ENCODE results near the gene ADIPOQ.
"Not testable (repeated sequence)": the region's sequence is repeated elsewhere in the genome, so short reads cannot be mapped to it uniquely, and the experiment has no call there.

The ADIPOQ gene

DNA sequence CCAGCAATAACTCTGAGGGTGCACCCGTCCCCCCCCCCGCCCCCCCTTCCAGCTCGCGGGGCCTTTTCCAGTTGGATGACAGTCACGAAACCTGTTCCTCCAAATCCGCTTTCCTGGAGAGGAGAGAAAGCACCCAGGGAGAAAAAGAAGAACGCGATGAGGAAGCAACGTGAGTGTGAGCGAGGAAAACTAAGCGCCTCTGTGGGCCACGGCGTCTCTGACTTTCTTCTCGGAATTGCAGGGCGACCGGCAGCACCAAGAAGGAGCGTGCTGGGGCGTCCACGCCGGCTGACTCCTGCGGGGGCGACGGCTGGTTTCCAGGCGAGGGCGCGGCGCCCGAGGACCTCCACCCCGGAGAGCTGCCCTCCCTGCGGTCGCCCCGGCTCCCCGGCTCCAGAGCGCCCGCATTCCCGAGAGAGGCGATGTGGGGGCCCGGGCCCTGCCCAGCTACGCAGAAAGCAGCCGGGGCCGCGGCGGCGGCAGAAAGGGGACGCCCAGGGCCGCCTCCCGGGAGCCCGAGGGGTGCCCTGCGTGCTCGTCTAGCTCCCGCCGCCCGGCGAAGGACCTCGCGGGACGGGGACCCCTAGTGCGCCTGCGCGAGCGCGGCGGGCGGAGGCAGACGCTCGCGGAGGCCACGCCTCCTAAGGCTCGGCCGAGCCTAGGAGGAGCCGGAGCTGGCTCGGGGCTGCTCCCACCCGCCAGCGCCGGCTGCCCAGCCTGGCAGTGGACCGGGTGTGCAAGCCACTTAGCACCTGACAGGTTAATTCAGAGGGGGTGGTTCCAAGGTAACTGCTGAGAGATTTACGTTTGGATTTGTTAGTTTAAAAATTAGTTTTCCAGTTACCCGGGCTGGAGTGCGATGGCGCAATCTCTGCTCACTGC is 15.3 kb upstream of the ADIPOQ start:
- DNase-seq: peak; percentile 86 to 94

DNA sequence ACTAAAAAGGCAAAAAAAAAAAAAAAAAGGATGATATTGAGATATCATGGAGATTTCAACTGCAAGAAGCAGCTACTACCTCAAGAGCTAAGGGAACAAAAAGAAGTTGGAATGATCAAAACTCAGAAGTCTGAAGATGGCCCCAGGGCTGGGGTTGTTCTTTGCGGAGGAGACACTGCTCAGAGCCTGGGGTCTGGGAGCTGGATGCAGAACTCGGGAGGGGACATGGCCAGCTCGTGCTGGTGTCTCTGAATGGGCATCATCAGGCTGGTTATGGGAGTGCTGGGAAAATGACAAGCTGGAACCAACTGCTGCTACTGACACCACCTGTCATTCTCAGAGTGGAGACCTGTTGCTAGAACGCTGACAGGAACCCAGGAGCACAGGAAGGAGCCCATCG is 14.2 kb upstream of the ADIPOQ start:
- no peak for DNase-seq

DNA sequence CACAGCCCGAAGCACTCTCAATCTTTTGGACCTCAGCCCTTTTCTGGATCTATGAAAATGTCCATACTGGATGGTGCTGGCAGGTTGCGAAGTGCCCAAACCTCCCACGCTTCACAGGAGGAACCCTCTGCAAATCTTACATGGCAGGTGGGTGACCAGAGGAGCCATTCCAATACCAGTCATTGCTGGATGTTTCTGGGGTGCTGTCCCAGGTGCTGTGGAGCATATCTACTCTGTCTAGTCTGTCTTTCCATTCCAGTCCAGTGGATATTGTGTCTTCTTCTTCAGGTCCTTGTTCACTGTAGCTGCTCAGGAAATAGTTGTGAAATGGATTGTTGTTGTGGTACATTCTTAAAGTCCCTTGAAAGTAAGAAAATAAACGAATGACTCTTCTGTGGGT is 10.7 kb upstream of the ADIPOQ start:
- no peak for DNase-seq

DNA sequence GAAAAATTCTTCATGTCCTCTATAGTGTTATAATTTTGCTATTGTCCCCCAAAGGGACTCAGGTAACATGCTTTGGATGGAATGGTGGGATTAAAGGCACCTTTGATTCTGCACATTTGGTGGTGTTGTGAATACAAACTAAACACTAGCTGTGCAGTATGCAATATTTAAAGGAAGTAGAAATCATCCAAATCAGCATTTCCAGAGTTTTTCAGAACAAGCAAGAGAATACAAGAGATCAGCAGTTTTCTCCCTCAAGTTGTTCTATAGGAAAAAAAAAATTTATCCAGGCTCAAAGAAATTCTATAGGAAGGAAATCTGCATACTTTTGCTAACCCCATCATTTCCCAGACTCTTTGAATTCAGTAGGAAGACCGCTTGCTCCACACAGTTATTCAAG is 10.2 kb upstream of the ADIPOQ start:
- no peak for DNase-seq

DNA sequence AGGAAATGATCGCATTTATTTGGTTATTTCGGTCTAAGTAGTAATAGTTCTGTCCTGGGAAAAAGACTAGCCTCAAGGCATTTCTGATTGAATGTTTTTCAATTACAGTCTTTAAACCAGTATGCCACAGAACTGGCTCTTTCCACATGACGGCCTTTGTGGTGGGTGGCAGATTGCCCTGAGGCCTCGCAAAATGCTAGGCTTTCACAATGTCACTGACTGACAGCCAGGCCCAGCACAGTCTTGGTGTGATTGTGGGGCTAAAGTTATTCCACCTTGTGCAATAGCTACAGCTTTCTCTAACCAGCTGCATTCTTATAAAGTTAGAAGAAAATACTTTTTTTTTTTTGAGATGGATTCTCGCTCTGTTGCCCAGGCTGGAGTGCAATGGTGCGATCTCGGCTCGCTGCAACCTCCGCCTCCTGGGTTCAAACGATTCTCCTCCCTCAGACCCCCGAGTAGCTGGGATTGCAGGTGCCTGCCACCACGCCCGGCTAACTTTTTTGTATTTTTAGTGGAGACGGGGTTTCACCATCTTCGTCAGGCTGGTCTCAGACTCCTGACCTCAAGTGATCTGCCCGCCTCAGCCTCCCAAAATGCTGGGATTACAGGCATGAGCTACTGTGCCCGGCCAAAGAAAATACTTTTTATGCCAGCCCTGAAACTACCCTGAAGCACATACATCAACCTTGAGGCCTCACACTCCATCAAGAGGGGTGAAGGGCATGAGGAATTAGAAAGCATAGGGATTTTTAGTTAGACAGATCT is 2.5 kb upstream of the ADIPOQ start:
- peak; percentile 63 to 75 for DNase-seq

DNA sequence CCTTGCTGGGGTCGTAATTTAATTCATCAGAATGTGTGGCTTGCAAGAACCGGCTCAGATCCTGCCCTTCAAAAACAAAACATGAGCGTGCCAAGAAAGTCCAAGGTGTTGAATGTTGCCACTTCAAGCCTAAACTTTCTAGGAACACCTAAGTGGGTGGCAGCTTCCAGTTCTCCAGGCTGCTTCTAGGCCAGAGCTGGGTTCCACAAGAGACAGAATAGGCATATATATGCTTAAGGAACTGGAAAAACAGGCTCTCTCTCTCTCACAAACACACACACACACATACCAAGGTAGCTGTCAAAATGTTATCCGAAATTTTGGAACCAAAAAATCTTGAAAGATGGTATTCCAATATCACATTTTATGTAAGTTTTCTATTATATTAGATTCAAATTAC is 890 bp upstream of the ADIPOQ start:
- no peak for DNase-seq

DNA sequence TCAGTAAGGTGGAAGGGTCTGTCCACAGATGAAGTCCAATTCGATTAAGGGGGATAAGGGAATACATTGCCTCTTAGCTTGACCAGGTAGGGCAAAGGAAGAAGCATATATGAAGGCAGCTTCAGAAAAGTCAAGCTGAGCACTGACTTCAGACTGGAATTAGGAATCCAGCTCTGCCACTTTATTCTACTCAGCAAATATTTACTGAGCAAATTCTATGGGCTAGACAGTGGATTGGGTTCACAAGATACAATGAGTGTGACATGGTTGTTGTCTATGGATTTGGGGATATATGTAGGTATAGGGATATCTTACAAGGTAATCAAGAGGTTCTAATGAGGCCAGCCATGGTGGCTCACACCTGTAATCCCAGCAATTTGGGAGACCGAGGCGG is 526 bp downstream of the ADIPOQ start:
- no peak for DNase-seq

DNA sequence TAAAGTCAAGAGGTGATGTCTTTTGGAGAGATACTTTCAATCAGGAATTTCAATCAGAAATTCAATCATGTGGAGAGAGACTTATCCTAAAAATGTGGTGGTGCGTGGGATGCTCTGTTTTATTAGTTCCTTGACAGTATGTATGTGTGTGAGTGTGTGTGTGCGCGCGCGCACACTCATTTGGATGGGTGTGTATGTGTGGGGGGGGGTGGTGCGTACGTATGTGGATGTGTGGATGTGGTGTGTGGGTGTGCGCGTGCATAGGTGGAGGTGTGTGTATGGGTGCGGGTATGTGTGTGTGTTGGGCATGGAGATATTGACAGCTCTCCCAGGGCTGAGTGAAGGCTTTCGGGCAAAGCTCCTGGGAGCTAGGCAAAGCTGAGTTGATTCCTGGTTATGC is 2.4 kb downstream of the ADIPOQ start:
- DNase-seq: no peak

DNA sequence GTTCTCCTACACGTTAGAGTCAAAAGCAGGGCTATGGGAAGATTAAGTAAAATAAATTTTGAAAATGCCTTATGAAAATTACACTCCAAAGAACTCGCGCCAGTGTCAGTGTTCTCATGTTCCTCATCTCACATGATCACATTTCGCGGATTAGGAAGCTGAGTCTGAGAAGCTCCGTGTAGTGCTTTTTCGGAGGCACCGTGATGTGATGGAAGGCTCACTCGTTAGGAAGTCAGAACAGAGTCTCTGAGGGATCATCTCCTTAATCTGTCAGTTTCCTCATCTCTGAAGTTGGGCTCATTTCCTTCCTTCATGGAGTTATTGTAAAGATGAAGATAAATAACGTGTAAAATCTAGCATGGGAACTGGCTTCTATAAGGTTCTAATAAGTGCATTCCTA is 3.2 kb downstream of the ADIPOQ start:
- peak; percentile 11 to 41 for DNase-seq

DNA sequence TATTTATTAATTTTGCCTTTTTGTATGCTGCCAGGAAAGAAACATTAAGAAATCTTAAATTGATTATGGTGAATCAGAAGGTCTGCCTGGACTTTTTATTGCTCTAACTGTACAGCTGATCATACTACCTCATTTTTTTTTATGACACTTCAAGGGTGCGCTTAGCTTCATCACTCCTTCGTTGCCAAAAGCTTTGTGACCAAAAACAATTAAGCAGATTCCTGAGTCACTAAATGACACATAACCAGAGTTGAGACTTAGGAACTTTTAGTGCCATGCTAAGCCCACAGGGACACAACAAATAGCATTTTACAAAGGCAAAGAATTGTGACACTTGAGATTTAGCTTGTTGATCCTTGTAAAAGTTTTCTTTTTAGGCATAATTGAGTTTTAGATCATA is 4.9 kb downstream of the ADIPOQ start:
- DNase-seq: no peak

DNA sequence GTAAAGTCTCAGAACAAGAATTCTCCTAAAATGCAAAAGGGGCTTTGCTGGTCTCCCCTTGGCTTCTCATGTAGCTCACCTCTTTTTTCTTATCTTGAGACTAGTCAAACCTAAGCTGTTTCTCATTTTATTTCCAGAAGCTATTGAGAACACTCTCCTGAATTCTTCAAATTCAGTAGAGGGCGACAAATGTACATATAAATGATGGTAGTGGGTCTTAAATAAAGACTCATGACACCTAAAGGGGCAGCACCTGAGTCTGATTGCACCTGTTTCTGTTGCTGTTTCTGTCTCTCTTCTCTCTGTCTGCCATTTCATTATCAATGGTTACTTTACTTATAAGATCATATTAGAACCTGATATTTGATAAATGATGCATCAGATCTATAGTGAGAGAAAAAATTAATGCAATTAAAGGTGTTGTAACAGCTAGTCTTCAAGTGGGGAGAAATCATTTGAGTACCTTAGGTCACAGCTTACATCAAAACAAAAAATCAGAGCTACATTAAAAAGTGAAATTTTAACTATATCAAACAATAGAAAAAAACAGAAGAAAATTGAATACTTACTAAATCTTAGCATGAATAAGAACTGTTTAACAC is 7.0 kb downstream of the ADIPOQ start:
- DNase-seq: peak; percentile 11 to 34

DNA sequence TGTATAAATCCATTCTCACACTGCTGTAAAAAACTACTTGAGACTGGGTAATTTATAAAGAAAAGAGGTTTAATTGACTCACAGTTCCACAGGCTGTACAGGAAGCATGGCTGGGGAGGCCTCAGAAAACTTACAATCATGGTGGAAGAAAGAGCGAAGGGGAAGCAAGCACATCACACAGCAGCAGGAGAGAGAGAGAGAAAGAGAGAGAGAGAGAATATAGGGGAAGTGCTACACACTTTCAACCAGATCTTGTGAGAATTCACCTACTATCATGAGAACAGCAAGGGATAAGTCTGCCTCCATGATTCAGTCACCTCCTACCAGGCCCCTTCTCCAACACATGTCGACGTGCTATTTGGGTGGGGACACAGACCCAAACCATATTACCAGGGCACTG is 9.3 kb downstream of the ADIPOQ start:
- not testable (repeated sequence) for DNase-seq

DNA sequence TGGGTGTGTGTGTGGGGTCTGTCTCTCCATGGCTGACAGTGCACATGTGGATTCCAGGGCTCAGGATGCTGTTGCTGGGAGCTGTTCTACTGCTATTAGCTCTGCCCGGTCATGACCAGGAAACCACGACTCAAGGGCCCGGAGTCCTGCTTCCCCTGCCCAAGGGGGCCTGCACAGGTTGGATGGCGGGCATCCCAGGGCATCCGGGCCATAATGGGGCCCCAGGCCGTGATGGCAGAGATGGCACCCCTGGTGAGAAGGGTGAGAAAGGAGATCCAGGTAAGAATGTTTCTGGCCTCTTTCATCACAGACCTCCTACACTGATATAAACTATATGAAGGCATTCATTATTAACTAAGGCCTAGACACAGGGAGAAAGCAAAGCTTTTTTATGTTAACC is 10.5 kb downstream of the ADIPOQ start:
- no peak for DNase-seq

DNA sequence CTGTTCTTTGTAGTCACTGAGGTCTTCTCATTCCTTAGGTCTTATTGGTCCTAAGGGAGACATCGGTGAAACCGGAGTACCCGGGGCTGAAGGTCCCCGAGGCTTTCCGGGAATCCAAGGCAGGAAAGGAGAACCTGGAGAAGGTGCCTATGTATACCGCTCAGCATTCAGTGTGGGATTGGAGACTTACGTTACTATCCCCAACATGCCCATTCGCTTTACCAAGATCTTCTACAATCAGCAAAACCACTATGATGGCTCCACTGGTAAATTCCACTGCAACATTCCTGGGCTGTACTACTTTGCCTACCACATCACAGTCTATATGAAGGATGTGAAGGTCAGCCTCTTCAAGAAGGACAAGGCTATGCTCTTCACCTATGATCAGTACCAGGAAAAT is 11.6 kb downstream of the ADIPOQ start:
- DNase-seq: no peak

DNA sequence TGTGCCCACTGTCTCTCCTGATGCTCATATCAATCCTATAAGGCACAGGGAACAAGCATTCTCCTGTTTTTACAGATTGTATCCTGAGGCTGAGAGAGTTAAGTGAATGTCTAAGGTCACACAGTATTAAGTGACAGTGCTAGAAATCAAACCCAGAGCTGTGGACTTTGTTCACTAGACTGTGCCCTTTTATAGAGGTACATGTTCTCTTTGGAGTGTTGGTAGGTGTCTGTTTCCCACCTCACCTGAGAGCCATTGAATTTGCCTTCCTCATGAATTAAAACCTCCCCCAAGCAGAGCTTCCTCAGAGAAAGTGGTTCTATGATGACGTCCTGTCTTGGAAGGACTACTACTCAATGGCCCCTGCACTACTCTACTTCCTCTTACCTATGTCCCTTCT is 12.4 kb downstream of the ADIPOQ start:
- DNase-seq: no peak

DNA sequence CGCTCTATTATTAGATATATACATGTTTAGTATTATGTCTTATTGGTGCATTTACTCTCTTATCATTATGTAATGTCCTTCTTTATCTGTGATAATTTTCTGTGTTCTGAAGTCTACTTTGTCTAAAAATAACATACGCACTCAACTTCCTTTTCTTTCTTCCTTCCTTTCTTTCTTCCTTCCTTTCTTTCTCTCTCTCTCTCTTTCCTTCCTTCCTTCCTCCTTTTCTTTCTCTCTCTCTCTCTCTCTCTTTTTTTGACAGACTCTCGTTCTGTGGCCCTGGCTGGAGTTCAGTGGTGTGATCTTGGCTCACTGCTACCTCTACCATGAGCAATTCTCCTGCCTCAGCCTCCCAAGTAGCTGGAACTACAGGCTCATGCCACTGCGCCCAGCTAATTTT is 15.2 kb downstream of the ADIPOQ start:
- no peak for DNase-seq

DNA sequence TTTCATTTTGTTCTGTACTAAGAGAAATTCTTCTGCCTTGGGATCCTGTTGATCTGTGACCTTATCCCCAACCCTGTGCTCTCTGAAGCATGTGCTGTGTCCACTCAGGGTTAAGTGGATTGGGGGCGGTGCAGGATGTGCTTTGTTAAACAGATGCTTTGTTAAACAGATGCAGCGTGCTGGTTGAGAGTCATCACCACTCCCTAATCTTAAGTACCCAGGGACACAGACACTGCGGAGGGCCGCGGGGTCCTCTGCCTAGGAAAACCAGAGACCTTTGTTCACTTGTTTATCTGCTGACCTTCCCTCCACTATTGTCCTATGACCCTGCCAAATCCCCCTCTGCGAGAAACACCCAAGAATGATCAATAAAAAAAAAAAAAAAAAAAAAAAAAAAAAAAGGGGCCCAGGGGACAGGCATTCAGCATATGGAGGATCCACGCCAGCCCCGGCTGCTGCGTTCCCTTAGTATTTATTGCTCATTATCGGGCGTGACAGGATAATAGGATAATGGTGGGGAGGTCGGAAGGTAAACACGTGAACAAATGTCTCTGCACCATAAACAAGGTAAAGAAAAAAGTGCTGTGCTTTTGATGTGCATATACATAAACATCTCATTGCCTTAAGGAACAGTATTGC is 22.8 kb downstream of the ADIPOQ start:
- DNase-seq: not testable (repeated sequence)

DNA sequence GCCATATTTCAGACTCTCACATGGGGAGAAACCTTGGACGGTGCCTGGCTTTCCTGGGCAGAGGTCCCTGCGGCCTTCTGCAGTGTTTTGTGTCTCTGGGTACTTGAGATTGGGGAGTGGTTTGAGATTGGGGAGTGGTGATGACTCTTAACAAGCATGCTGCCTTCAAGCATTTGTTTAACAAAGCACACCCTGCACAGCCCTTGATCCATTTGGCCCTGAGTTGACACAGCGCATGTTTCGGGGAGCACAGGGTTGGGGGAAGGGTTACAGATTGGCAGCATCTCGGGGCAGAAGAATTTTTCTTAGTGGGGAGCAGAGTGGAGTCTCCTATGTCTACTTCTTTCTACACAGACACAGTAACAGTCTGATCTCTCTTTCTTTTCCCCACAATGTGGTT is 23.6 kb downstream of the ADIPOQ start:
- not testable (repeated sequence) for DNase-seq

DNA sequence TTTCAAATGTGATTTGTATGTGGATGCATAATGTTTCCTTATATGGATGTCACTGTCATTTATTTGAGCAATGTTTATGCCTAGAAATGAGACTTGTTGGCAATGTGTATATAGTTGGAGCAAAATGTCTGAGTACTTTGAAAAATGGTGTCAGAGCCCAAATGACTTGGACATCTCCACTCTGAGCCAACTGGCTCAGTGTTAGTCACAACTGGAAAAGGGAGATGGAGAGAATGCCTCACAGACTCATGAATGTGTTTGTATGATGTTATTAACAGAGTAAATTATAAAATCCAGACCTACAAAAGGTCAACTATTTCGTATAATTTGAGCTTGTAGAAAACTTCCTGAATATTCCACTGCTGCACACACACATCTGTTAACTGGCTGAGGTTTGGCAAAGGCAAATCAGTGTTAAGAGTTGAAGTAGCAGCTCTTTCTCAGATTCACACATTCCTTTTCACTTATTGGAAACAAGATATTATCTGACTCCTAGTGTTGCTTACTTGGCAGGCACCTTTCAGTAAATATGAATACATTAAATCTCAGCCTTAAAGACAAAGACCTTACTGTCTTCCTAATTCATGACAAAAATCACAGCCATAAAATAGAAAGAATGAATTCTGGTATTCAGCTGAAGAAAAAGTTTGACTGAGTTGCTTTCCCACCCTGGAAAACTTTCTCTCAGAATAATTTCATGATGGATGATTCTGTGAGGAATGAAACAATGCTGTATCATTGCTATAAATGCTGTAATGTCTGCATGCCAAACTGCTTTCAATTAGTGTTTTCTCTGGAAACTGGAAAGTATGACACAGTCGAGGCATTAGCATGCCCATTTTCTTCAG is 27.0 kb downstream of the ADIPOQ start:
- no peak for DNase-seq

DNA sequence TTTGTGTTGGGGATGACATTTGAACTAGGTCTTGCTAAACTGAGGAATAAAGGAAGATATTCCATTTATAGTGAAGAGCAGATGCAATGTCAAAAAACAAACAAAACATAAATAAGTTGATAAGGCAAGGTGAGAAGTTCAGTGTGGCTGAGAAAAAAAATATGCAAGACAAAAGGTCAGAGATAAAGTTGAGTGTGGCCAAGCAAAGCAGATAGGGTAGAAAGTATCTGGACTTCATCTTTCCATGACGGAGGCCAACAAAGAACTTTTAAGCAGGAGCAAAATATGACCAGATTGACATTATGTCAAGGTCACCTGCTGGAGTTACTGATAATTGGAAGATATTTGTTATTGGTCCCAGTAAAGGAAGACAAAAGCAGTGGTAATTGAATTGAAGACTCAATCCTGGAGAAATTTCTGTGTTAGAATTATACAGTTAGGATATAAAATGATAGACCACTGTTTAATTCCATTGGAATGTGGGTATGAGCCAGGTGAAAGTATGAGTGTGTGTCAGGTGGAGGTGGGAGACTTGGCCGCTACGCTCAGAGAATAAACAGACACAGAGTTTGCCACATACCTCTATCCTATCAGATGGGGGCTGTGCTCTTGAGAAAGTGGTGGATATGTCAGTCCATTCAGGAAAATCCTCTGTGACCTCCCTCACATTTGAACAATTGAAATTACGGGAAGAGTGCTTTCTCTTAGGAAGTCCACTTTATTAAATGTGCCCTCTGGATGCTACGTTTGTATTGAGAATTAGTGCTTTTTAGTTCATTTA is 28.1 kb downstream of the ADIPOQ start:
- DNase-seq: no peak

DNA sequence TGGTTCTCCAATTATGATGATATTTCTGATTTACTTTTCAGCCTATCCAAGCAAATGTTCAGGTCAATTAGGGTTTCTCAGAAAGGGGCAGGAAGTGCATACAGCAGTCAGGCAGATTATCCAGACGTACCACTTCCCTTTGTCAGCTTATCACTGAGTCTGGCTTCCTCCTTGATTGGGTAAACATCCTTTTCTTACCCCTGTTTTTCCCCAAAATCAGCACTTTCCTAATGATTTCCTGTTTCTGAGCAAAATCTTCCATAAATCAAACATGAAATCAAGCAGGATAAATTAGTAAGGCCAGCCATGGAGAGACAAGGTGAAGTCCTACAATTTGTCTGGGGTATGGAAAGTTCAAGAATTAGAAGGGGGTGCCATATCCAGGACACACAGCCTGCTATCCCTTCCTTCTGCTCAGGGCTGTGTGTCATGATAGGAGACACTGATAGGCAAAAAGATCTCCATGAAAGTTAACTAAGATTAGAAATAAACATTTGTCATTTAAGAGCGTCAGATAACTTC is 29.0 kb downstream of the ADIPOQ start:
- DNase-seq: peak; percentile 24 to 50

Measured in inflammatory macrophage (primary cell).